ENCODE measurements around the gene ARPC5.
A peak's percentile ranks its signal among the peaks of the same experiment; 100 is the strongest.

The ARPC5 gene

GRCh38 chr1:183670169-183670568 lies 34.6 kb upstream of the ARPC5 start:
- H3K79me2 ChIP-seq (ENCODE audit: control insufficient read depth, low read length): no peaks in the 10 kb centered on the region
- H3F3A ChIP-seq (ENCODE audit: control insufficient read depth, insufficient read depth): no peaks in the 10 kb centered on the region
- H3K27me3 ChIP-seq (ENCODE audit: control insufficient read depth, low read length): peaks cover 9% of the 10 kb centered on the region
- TF ChIP-seq CTCF (IDR thresholded peaks at IDR 0.05; ENCODE audit: low read depth, low read length, poor library complexity, severe bottlenecking) (no peak), EZH2phosphoT487 (IDR thresholded peaks at IDR 0.05; ENCODE audit: borderline replicate concordance, low read length) (no peak)
- H3K27ac ChIP-seq (ENCODE audit: low read depth, low read length): no peak overlapping the region
- H3K9me2 ChIP-seq (replicated peaks; ENCODE audit: control insufficient read depth, low read length): no peaks in the 10 kb centered on the region
- H3K4me1 ChIP-seq (ENCODE audit: control insufficient read depth, low read length): no peaks in the 10 kb centered on the region
- H3K4me3 ChIP-seq (ENCODE audit: low read length): no peak overlapping the region
- no peaks in the 10 kb centered on the region for H3K36me3 ChIP-seq (ENCODE audit: control insufficient read depth, low read length)
- no peak overlapping the region for H3K4me2 ChIP-seq (ENCODE audit: low read length)
- H3K9me3 ChIP-seq (ENCODE audit: control insufficient read depth, insufficient read depth, low read length): no peaks in the 10 kb centered on the region; the same call in 1 of the 2 replicates
- no peaks in the 10 kb centered on the region for H4K20me1 ChIP-seq (ENCODE audit: control insufficient read depth, insufficient read depth, low read depth, low read length)

GRCh38 chr1:183656355-183656754 lies 20.8 kb upstream of the ARPC5 start:
- TF ChIP-seq CTCF (IDR thresholded peaks at IDR 0.05; ENCODE audit: low read depth, low read length, poor library complexity, severe bottlenecking): no peak
- TF ChIP-seq EZH2phosphoT487 (IDR thresholded peaks at IDR 0.05; ENCODE audit: borderline replicate concordance, low read length): no peak
- Histone ChIP-seq H3K36me3 (ENCODE audit: control insufficient read depth, low read length) (no peaks in the 10 kb centered on the region), H3K4me2 (ENCODE audit: low read length) (no peak overlapping the region)

GRCh38 chr1:183655562-183656075 lies 20.0 kb upstream of the ARPC5 start:
- H3K27ac ChIP-seq (ENCODE audit: low read depth, low read length): no peak overlapping the region
- TF ChIP-seq EZH2phosphoT487 (IDR thresholded peaks at IDR 0.05; ENCODE audit: borderline replicate concordance, low read length) (no peak), CTCF (IDR thresholded peaks at IDR 0.05; ENCODE audit: low read depth, low read length, poor library complexity, severe bottlenecking) (peak; percentile 83)
- no peaks in the 10 kb centered on the region for H3K36me3 ChIP-seq (ENCODE audit: control insufficient read depth, low read length)
- H4K20me1 ChIP-seq (ENCODE audit: control insufficient read depth, insufficient read depth, low read depth, low read length): no peaks in the 10 kb centered on the region
- 0 out of 2 replicates have a peak, but pooled peaks cover 2% of the 10 kb centered on the region for H3K27me3 ChIP-seq (ENCODE audit: control insufficient read depth, low read length)
- no peaks in the 10 kb centered on the region for H3K79me2 ChIP-seq (ENCODE audit: control insufficient read depth, low read length)
- no peaks in the 10 kb centered on the region for H3K9me3 ChIP-seq (ENCODE audit: control insufficient read depth, insufficient read depth, low read length)
- no peaks in the 10 kb centered on the region for H3K9me2 ChIP-seq (replicated peaks; ENCODE audit: control insufficient read depth, low read length)
- no peaks in the 10 kb centered on the region for H3F3A ChIP-seq (ENCODE audit: control insufficient read depth, insufficient read depth)
- H3K4me2 ChIP-seq (ENCODE audit: low read length): no peak overlapping the region
- H3K4me1 ChIP-seq (ENCODE audit: control insufficient read depth, low read length): peaks cover 13% of the 10 kb centered on the region
- no peak overlapping the region for H3K4me3 ChIP-seq (ENCODE audit: low read length)

More at GRCh38 chr1:183656355-183656754, 20.8 kb upstream of the ARPC5 start:
- no peaks in the 10 kb centered on the region for H3K79me2 ChIP-seq (ENCODE audit: control insufficient read depth, low read length)
- H3K4me3 ChIP-seq (ENCODE audit: low read length): no peak overlapping the region
- no peaks in the 10 kb centered on the region for H3K9me2 ChIP-seq (replicated peaks; ENCODE audit: control insufficient read depth, low read length)
- no peak overlapping the region for H3K27ac ChIP-seq (ENCODE audit: low read depth, low read length)
- H3F3A ChIP-seq (ENCODE audit: control insufficient read depth, insufficient read depth): no peaks in the 10 kb centered on the region
- peaks cover 13% of the 10 kb centered on the region for H3K4me1 ChIP-seq (ENCODE audit: control insufficient read depth, low read length)
- 0 out of 2 replicates have a peak, but pooled peaks cover 2% of the 10 kb centered on the region for H3K27me3 ChIP-seq (ENCODE audit: control insufficient read depth, low read length)
- no peaks in the 10 kb centered on the region for H4K20me1 ChIP-seq (ENCODE audit: control insufficient read depth, insufficient read depth, low read depth, low read length)
- no peaks in the 10 kb centered on the region for H3K9me3 ChIP-seq (ENCODE audit: control insufficient read depth, insufficient read depth, low read length)

Data from DOHH2 (cell line).